Memory B cell (primary cell): ENCODE measurements around the gene SLMAP.
"Not testable (repeated sequence)": the region's sequence is repeated elsewhere in the genome, so short reads cannot be mapped to it uniquely, and the experiment has no call there.

ENCODE experiments used
- ATAC-seq: fragments of 150-1000 bp; cut with Tn5 transposase; 2 replicates; pipeline ENCODE4 v1.10.0; 2021; ENCODE audit warnings: low read depth, mild to moderate bottlenecking, moderate library complexity
- DNase-seq, 2 donors: peaks; one replicate each; pipeline ENCODE4 v3.0.0; 2022; ENCODE audit warnings: low spot score in 2 of 2
- H3K27ac Mint-ChIP-seq: one replicate; pipeline ENCODE4 v1.8.0; 2022; ENCODE audit warnings: mild to moderate bottlenecking, moderate library complexity, mixed read lengths
- H3K27me3 Mint-ChIP-seq: one replicate; pipeline ENCODE4 v1.8.0; 2022; ENCODE audit warnings: mixed read lengths
- H3K36me3 Mint-ChIP-seq: one replicate; pipeline ENCODE4 v1.8.0; 2022; ENCODE audit warnings: mild to moderate bottlenecking, mixed read lengths
- H3K4me1 Mint-ChIP-seq: one replicate; pipeline ENCODE4 v1.8.0; 2022; ENCODE audit warnings: mixed read lengths
- H3K4me3 Mint-ChIP-seq: one replicate; pipeline ENCODE4 v1.8.0; 2022; ENCODE audit warnings: mild to moderate bottlenecking, moderate library complexity, mixed read lengths
- H3K9me3 Mint-ChIP-seq: one replicate; pipeline ENCODE4 v1.8.0; 2022; ENCODE audit warnings: mixed read lengths

SLMAP gene

GRCh38 chr3:57884436-57884835 lies 128.3 kb downstream of the SLMAP start:
- H3K27me3 Mint-ChIP-seq, H3K9me3 Mint-ChIP-seq, H3K27ac Mint-ChIP-seq, ATAC-seq, H3K4me3 Mint-ChIP-seq, DNase-seq, H3K4me1 Mint-ChIP-seq: not testable (repeated sequence)
- H3K36me3 Mint-ChIP-seq: peaks cover 25% of the 10 kb centered on the region

GRCh38 chr3:57889807-57890206 lies 133.7 kb downstream of the SLMAP start:
- Mint-ChIP-seq H3K4me1 (no peaks in the 10 kb centered on the region), H3K4me3 (no peak overlapping the region), H3K27me3 (no peaks in the 10 kb centered on the region), H3K27ac (no peak overlapping the region), H3K36me3 (peaks cover 23% of the 10 kb centered on the region), H3K9me3 (no peaks in the 10 kb centered on the region)
- ATAC-seq (no peak), DNase-seq (no peak)

- ATAC-seq (no peak), DNase-seq (no peak)
- H3K36me3 Mint-ChIP-seq: peaks cover 18% of the 10 kb centered on the region
- no peak overlapping the region for H3K27ac Mint-ChIP-seq
- H3K4me3 Mint-ChIP-seq: no peak overlapping the region
- H3K9me3 Mint-ChIP-seq: no peaks in the 10 kb centered on the region
- H3K27me3 Mint-ChIP-seq: no peaks in the 10 kb centered on the region
- H3K4me1 Mint-ChIP-seq: no peaks in the 10 kb centered on the region
Observed at GRCh38 chr3:57890874-57891273, 134.8 kb downstream of the SLMAP start.

- H3K27me3 Mint-ChIP-seq: no peaks in the 10 kb centered on the region
- no peaks in the 10 kb centered on the region for H3K9me3 Mint-ChIP-seq
- DNase-seq (no peak), ATAC-seq (no peak)
- H3K27ac Mint-ChIP-seq: no peak overlapping the region
- H3K4me3 Mint-ChIP-seq: no peak overlapping the region
- no peaks in the 10 kb centered on the region for H3K4me1 Mint-ChIP-seq
- peaks cover 18% of the 10 kb centered on the region for H3K36me3 Mint-ChIP-seq
Observed at GRCh38 chr3:57892423-57892822, 136.3 kb downstream of the SLMAP start.

GRCh38 chr3:57893156-57893555 lies 137.0 kb downstream of the SLMAP start:
- Mint-ChIP-seq H3K36me3 (peaks cover 20% of the 10 kb centered on the region), H3K27ac (no peak overlapping the region), H3K4me1 (no peaks in the 10 kb centered on the region), H3K9me3 (no peaks in the 10 kb centered on the region), H3K4me3 (no peak overlapping the region), H3K27me3 (no peaks in the 10 kb centered on the region)
- DNase-seq (no peak), ATAC-seq (no peak)

- Mint-ChIP-seq H3K36me3 (peaks cover 22% of the 10 kb centered on the region), H3K4me3 (no peak overlapping the region), H3K27ac (no peak overlapping the region), H3K4me1 (no peaks in the 10 kb centered on the region), H3K9me3 (no peaks in the 10 kb centered on the region), H3K27me3 (no peaks in the 10 kb centered on the region)
- DNase-seq: no peak
- no peak for ATAC-seq
Observed at GRCh38 chr3:57893668-57894067, 137.6 kb downstream of the SLMAP start.

- no peak for ATAC-seq
- Mint-ChIP-seq H3K4me3 (no peak overlapping the region), H3K9me3 (no peaks in the 10 kb centered on the region), H3K27me3 (no peaks in the 10 kb centered on the region), H3K27ac (no peak overlapping the region), H3K36me3 (peaks cover 25% of the 10 kb centered on the region), H3K4me1 (no peaks in the 10 kb centered on the region)
- DNase-seq: no peak
Observed at GRCh38 chr3:57896031-57896430, 139.9 kb downstream of the SLMAP start.

GRCh38 chr3:57896691-57897090 lies 140.6 kb downstream of the SLMAP start:
- no peaks in the 10 kb centered on the region for H3K27me3 Mint-ChIP-seq
- H3K36me3 Mint-ChIP-seq: peaks cover 28% of the 10 kb centered on the region
- ATAC-seq (no peak), DNase-seq (no peak)
- no peak overlapping the region for H3K4me3 Mint-ChIP-seq
- H3K27ac Mint-ChIP-seq: no peak overlapping the region
- no peaks in the 10 kb centered on the region for H3K4me1 Mint-ChIP-seq
- H3K9me3 Mint-ChIP-seq: no peaks in the 10 kb centered on the region

GRCh38 chr3:57900786-57901185 lies 144.7 kb downstream of the SLMAP start:
- Mint-ChIP-seq H3K27me3 (no peaks in the 10 kb centered on the region), H3K4me1 (no peaks in the 10 kb centered on the region), H3K36me3 (peaks cover 36% of the 10 kb centered on the region), H3K9me3 (no peaks in the 10 kb centered on the region), H3K27ac (no peak overlapping the region), H3K4me3 (no peak overlapping the region)
- no peak for DNase-seq
- ATAC-seq: no peak

- no peaks in the 10 kb centered on the region for H3K4me1 Mint-ChIP-seq
- H3K9me3 Mint-ChIP-seq: no peaks in the 10 kb centered on the region
- H3K36me3 Mint-ChIP-seq: peaks cover 22% of the 10 kb centered on the region
- H3K4me3 Mint-ChIP-seq: no peak overlapping the region
- ATAC-seq: no peak
- DNase-seq: no peak
- H3K27ac Mint-ChIP-seq: no peak overlapping the region
- H3K27me3 Mint-ChIP-seq: no peaks in the 10 kb centered on the region
Observed at GRCh38 chr3:57903124-57903890, 147.2 kb downstream of the SLMAP start.

- Mint-ChIP-seq H3K9me3 (no peaks in the 10 kb centered on the region), H3K36me3 (peaks cover 16% of the 10 kb centered on the region), H3K27me3 (no peaks in the 10 kb centered on the region), H3K4me1 (no peaks in the 10 kb centered on the region), H3K27ac (no peak overlapping the region), H3K4me3 (no peak overlapping the region)
- DNase-seq (peak in 1 of 2 donors; percentile 14), ATAC-seq (no peak)
Observed at GRCh38 chr3:57910990-57911389, 154.9 kb downstream of the SLMAP start.

- Mint-ChIP-seq H3K27ac (no peak overlapping the region), H3K4me1 (no peaks in the 10 kb centered on the region), H3K27me3 (no peaks in the 10 kb centered on the region), H3K9me3 (no peaks in the 10 kb centered on the region), H3K4me3 (no peak overlapping the region), H3K36me3 (peaks cover 21% of the 10 kb centered on the region)
- ATAC-seq: no peak
- no peak for DNase-seq
Observed at GRCh38 chr3:57911593-57911992, 155.5 kb downstream of the SLMAP start.

GRCh38 chr3:57917601-57918000 lies 161.5 kb downstream of the SLMAP start:
- H3K4me3 Mint-ChIP-seq: no peak overlapping the region
- ATAC-seq: no peak
- no peaks in the 10 kb centered on the region for H3K9me3 Mint-ChIP-seq
- no peak for DNase-seq
- H3K27me3 Mint-ChIP-seq: no peaks in the 10 kb centered on the region
- peaks cover 29% of the 10 kb centered on the region for H3K36me3 Mint-ChIP-seq
- H3K27ac Mint-ChIP-seq: peak overlapping the region; percentile 39
- no peaks in the 10 kb centered on the region for H3K4me1 Mint-ChIP-seq

GRCh38 chr3:57918123-57918837 lies 162.2 kb downstream of the SLMAP start:
- ATAC-seq: no peak
- no peaks in the 10 kb centered on the region for H3K27me3 Mint-ChIP-seq
- H3K36me3 Mint-ChIP-seq: peaks cover 32% of the 10 kb centered on the region
- H3K4me1 Mint-ChIP-seq: no peaks in the 10 kb centered on the region
- no peak overlapping the region for H3K4me3 Mint-ChIP-seq
- H3K9me3 Mint-ChIP-seq: no peaks in the 10 kb centered on the region
- no peak for DNase-seq
- no peak overlapping the region for H3K27ac Mint-ChIP-seq

GRCh38 chr3:57919987-57920386 lies 163.9 kb downstream of the SLMAP start:
- H3K27me3 Mint-ChIP-seq: no peaks in the 10 kb centered on the region
- H3K4me3 Mint-ChIP-seq: no peak overlapping the region
- H3K4me1 Mint-ChIP-seq: no peaks in the 10 kb centered on the region
- no peak overlapping the region for H3K27ac Mint-ChIP-seq
- no peak for DNase-seq
- no peak for ATAC-seq
- H3K36me3 Mint-ChIP-seq: peaks cover 37% of the 10 kb centered on the region
- H3K9me3 Mint-ChIP-seq: no peaks in the 10 kb centered on the region
